GM19397 (cell line): ENCODE results near the gene KLHL29.

Source experiments
- ATAC-seq: cut with Tn5 transposase; IDR thresholded peaks from one replicate; pipeline ENCODE4 v1.9.1; 2021; ENCODE audit warnings: mild to moderate bottlenecking, moderate library complexity; ENCODE audit not compliant: unreplicated experiment

Gene KLHL29

GRCh38 chr2:23601301-23601965 lies 216.5 kb downstream of the KLHL29 start:
- no peak for ATAC-seq

GRCh38 chr2:23602116-23602515 lies 217.1 kb downstream of the KLHL29 start:
- ATAC-seq = no peak

- no peak for ATAC-seq
These were observed 218.2 kb downstream of the KLHL29 start for GRCh38 chr2:23603156-23603555.

- ATAC-seq = no peak
These were observed 218.6 kb downstream of the KLHL29 start for GRCh38 chr2:23603581-23603980.

GRCh38 chr2:23604731-23605130 lies 219.8 kb downstream of the KLHL29 start:
- ATAC-seq = no peak

- ATAC-seq = no peak
These were observed 220.3 kb downstream of the KLHL29 start for GRCh38 chr2:23605236-23605635.

- ATAC-seq = no peak
These were observed 221.2 kb downstream of the KLHL29 start for GRCh38 chr2:23606196-23606595.

GRCh38 chr2:23606968-23607367 lies 222.0 kb downstream of the KLHL29 start:
- ATAC-seq = no peak

- ATAC-seq = no peak
These were observed 222.9 kb downstream of the KLHL29 start for GRCh38 chr2:23607925-23608324.

GRCh38 chr2:23609254-23609653 lies 224.3 kb downstream of the KLHL29 start:
- ATAC-seq = no peak

GRCh38 chr2:23611839-23612238 lies 226.9 kb downstream of the KLHL29 start:
- ATAC-seq = no peak

- no peak for ATAC-seq
These were observed 229.7 kb downstream of the KLHL29 start for GRCh38 chr2:23614701-23615100.

- no peak for ATAC-seq
These were observed 230.4 kb downstream of the KLHL29 start for GRCh38 chr2:23615216-23616020.

GRCh38 chr2:23616630-23617029 lies 231.7 kb downstream of the KLHL29 start:
- ATAC-seq = no peak

GRCh38 chr2:23617167-23617810 lies 232.3 kb downstream of the KLHL29 start:
- ATAC-seq = no peak

GRCh38 chr2:23617811-23618215 lies 232.8 kb downstream of the KLHL29 start:
- ATAC-seq = no peak

GRCh38 chr2:23618265-23618664 lies 233.3 kb downstream of the KLHL29 start:
- ATAC-seq = no peak

- no peak for ATAC-seq
These were observed 234.0 kb downstream of the KLHL29 start for GRCh38 chr2:23618794-23619530.

GRCh38 chr2:23619941-23620340 lies 235.0 kb downstream of the KLHL29 start:
- ATAC-seq = no peak

- ATAC-seq = no peak
These were observed 235.9 kb downstream of the KLHL29 start for GRCh38 chr2:23620841-23621341.

GRCh38 chr2:23621616-23622015 lies 236.6 kb downstream of the KLHL29 start:
- no peak for ATAC-seq
